ENCODE results near the gene LMBR1. TPM values are rescaled to one million over a fixed set of nuclear protein-coding genes. Genes with fewer than 3 reads are reported as not detected.

LMBR1 gene
- total and polyA plus RNA-seq, 2 donors (not counting 1 experiment from before 2014, with no cell fraction given), result 19.7 to 85.2 TPM

DNA sequence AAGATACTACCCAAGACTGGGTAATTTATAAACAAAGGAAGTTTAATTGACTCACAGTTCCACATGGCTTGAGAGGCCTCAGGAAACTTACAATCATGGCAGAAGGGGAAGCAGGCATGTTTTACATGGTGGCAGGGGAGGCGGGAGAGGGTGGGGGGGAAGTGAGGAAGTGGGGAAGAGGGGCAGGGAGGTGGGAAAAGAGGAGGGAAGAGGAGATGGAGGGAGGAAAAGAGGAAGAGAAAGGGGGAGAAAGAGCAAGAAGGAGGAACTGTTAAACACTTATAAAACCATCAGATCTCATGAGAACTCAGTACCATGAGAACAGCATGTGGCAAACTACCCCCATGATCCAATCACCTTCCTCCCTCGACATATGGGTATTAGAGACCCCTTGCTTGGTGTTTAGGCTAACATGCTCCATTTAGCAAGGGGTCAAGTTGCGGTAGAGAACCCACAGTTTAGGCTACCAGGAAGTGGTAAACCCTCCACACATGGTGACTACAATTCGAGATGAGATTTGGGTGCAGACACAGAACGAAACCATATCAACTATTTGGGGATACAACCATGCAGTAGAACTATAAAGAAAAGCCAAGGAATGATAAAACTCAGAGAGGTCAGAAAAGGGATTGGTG is 3.5 kb upstream of the LMBR1 start:
- Mint-ChIP-seq H3K4me1 (peaks cover 26% of the 10 kb centered on the region), H3K27me3 (peaks cover 4% of the 10 kb centered on the region), H3K27ac (peak overlapping the region; percentile 35), H3K4me3 (no peak overlapping the region), H3K9me3 (ENCODE audit: insufficient read depth) (no peaks in the 10 kb centered on the region)
- DNase-seq (no peak), ATAC-seq (ENCODE audit: low read depth) (no peak)
- peaks cover 5 to 20% of the 10 kb centered on the region in 2 donors for H3K4me1 ChIP-seq (ENCODE audit: control insufficient read depth in 2 of 2, insufficient read depth in 2 of 2, low read length in 2 of 2)
- H4K20me1 ChIP-seq (ENCODE audit: control insufficient read depth, insufficient read depth, low read length, poor library complexity, severe bottlenecking), result peaks cover 4% of the 10 kb centered on the region
- no peak overlapping the region for H3K9ac ChIP-seq (ENCODE audit: low read length)
- intact Hi-C loops (cut with micrococcal nuclease), result loop anchor here (10.0 kb wide), 1 partner anchor 1808 kb away; the partner anchor contains the start of gene NCAPG2
- TF ChIP-seq, protein P1, sequence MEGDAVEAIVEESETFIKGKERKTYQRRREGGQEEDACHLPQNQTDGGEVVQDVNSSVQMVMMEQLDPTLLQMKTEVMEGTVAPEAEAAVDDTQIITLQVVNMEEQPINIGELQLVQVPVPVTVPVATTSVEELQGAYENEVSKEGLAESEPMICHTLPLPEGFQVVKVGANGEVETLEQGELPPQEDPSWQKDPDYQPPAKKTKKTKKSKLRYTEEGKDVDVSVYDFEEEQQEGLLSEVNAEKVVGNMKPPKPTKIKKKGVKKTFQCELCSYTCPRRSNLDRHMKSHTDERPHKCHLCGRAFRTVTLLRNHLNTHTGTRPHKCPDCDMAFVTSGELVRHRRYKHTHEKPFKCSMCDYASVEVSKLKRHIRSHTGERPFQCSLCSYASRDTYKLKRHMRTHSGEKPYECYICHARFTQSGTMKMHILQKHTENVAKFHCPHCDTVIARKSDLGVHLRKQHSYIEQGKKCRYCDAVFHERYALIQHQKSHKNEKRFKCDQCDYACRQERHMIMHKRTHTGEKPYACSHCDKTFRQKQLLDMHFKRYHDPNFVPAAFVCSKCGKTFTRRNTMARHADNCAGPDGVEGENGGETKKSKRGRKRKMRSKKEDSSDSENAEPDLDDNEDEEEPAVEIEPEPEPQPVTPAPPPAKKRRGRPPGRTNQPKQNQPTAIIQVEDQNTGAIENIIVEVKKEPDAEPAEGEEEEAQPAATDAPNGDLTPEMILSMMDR (IDR thresholded peaks at IDR 0.05), result no peak
- no peak for TF ChIP-seq EZH2 (IDR thresholded peaks at IDR 0.05; ENCODE audit: borderline replicate concordance, insufficient read depth, low read depth, low read length, poor library complexity, severe bottlenecking)
- H3K4me3 ChIP-seq (ENCODE audit: control extremely low read depth in 1 of 5, extremely low read depth in 1 of 5, insufficient read depth in 1 of 5, low read depth in 2 of 5, low read length in 4 of 5), result no peak overlapping the region
- H3K36me3 ChIP-seq (replicated peaks in 1 of 2; ENCODE audit: control extremely low read depth in 1 of 2, control insufficient read depth in 1 of 2, extremely low read depth in 1 of 2, insufficient read depth in 2 of 2, low read length in 1 of 2), result no peaks in the 10 kb centered on the region
- CTCF ChIA-PET, result no interaction called here
- WGBS (ENCODE audit: insufficient coverage), result 60% methylated on average over 1 of the region's 5 CpGs
- no peak overlapping the region for H2AFZ ChIP-seq (ENCODE audit: insufficient read depth, low read depth, low read length, poor library complexity, severe bottlenecking)
- no peaks in the 10 kb centered on the region for H3K9me3 ChIP-seq (ENCODE audit: control extremely low read depth in 1 of 3, control insufficient read depth in 2 of 3, insufficient read depth in 1 of 3, low read length in 2 of 3)
- no peak overlapping the region for H3K27ac ChIP-seq (ENCODE audit: low read length in 2 of 2)
- H3K27me3 ChIP-seq (replicated peaks in 1 of 4; ENCODE audit: control extremely low read depth in 1 of 4, control insufficient read depth in 3 of 4, insufficient read depth in 4 of 4, low read length in 3 of 4), result no peaks in the 10 kb centered on the region
- no peak overlapping the region for H3K4me2 ChIP-seq (replicated peaks; ENCODE audit: low read depth, low read length, poor library complexity, severe bottlenecking)
- POLR2A ChIA-PET, result no interaction called here
- peaks cover 9% of the 10 kb centered on the region for H3K79me2 ChIP-seq (ENCODE audit: control insufficient read depth, insufficient read depth, low read length)

DNA sequence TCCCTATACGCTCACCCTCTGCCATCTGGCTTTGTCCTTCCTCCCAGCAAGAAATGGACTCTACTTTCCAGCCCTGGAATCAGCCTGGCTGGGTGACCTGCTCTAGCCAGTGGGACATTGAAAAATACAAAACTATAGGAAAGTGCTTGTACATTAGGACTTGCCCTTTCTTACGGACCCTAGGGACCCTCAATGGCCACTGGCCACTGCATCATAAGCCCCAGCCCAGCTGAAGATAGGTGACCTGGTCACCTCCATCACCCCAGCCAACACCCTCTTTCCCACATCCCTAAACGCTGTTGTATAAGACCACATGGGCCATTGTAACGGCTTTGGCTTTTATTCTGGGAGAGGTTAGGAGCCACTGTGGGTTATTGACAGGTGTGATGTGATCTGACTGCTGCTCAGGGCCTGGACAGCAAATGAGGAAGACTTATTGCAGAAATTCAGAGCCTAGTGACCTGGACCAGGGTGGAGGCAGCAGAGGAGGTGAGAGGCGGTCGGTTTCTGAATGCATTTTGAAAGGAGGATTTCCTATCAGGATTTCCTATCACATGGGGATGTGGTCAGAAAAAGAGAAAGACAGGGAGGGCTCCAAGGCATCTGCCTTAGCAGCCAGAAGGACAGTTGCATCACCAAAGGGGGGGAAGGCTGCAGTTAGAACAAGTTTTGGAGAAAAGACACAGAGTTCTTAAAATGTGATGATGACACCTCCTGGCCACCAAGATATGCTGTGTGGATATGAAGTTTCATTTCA is 2.2 kb upstream of the LMBR1 start:
- Mint-ChIP-seq H3K9me3 (ENCODE audit: insufficient read depth) (no peaks in the 10 kb centered on the region), H3K27me3 (no peaks in the 10 kb centered on the region), H3K4me1 (peaks cover 32% of the 10 kb centered on the region), H3K27ac (peak overlapping the region; percentile 17), H3K4me3 (peak overlapping the region; percentile 39)
- ChIA-PET POLR2A (no interaction called here), CTCF (no interaction called here)
- peaks cover 4% of the 10 kb centered on the region for H4K20me1 ChIP-seq (ENCODE audit: control insufficient read depth, insufficient read depth, low read length, poor library complexity, severe bottlenecking)
- DNase-seq, result no peak
- H2AFZ ChIP-seq (ENCODE audit: insufficient read depth, low read depth, low read length, poor library complexity, severe bottlenecking), result no peak overlapping the region
- no peaks in the 10 kb centered on the region for H3K9me3 ChIP-seq (ENCODE audit: control extremely low read depth in 1 of 3, control insufficient read depth in 2 of 3, insufficient read depth in 1 of 3, low read length in 2 of 3)
- peaks cover 18% of the 10 kb centered on the region for H3K79me2 ChIP-seq (ENCODE audit: control insufficient read depth, insufficient read depth, low read length)
- no peak overlapping the region for H3K4me3 ChIP-seq (ENCODE audit: control extremely low read depth in 1 of 5, extremely low read depth in 1 of 5, insufficient read depth in 1 of 5, low read depth in 2 of 5, low read length in 4 of 5)
- intact Hi-C loops (cut with micrococcal nuclease), result loop anchor here (10.0 kb wide), 1 partner anchor 1810 kb away; the partner anchor contains the start of gene NCAPG2
- H3K4me2 ChIP-seq (replicated peaks; ENCODE audit: low read depth, low read length, poor library complexity, severe bottlenecking), result no peak overlapping the region
- H3K9ac ChIP-seq (ENCODE audit: low read length), result no peak overlapping the region
- H3K36me3 ChIP-seq (replicated peaks in 1 of 2; ENCODE audit: control extremely low read depth in 1 of 2, control insufficient read depth in 1 of 2, extremely low read depth in 1 of 2, insufficient read depth in 2 of 2, low read length in 1 of 2), result no peaks in the 10 kb centered on the region
- 75% methylated on average over 1 of the region's 6 CpGs for WGBS (ENCODE audit: insufficient coverage)
- no peaks in the 10 kb centered on the region for H3K27me3 ChIP-seq (replicated peaks in 1 of 4; ENCODE audit: control extremely low read depth in 1 of 4, control insufficient read depth in 3 of 4, insufficient read depth in 4 of 4, low read length in 3 of 4)
- H3K4me1 ChIP-seq (ENCODE audit: control insufficient read depth in 2 of 2, insufficient read depth in 2 of 2, low read length in 2 of 2), result peaks cover 5 to 20% of the 10 kb centered on the region in 2 donors
- H3K27ac ChIP-seq (ENCODE audit: low read length in 2 of 2), result no peak overlapping the region
- TF ChIP-seq, protein P1 (IDR thresholded peaks at IDR 0.05), result no peak
- no peak for TF ChIP-seq EZH2 (IDR thresholded peaks at IDR 0.05; ENCODE audit: borderline replicate concordance, insufficient read depth, low read depth, low read length, poor library complexity, severe bottlenecking)
- ATAC-seq (ENCODE audit: low read depth), result no peak
